ENCODE measurements around the gene PSMB1.
"Not testable (repeated sequence)": the region's sequence is repeated elsewhere in the genome, so short reads cannot be mapped to it uniquely, and the experiment has no call there.

The PSMB1 gene

GRCh38 chr6:170537329-170537728 is 15.8 kb downstream of the PSMB1 start:
- no peak for TF ChIP-seq CTCF (IDR thresholded peaks at IDR 0.05; ENCODE audit: insufficient read depth, low read depth, low read length, missing control alignments)
- DNase-seq (ENCODE audit: low read depth) = no peak
- H3K4me3 ChIP-seq (ENCODE audit: low read depth, low read length) = no peak overlapping the region

DNA sequence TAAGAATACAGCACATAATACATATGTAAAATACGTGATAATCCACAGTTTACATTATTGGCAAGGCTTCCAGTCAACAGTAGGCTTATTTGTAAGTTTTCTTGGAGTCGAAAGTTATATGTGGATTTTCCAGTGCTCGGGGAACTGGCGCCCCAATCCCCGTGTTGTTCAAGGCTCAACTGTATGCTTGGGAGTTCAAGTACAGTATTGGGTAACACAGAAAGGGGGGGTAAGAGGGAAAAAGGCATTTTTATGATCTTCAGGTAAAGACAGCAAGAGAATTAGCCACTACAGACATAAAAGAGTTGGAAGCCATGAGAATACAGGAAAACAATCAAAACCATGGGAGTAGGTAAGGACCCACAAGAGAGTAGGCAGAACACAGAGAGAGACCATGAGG is 16.4 kb downstream of the PSMB1 start:
- TF ChIP-seq CTCF (IDR thresholded peaks at IDR 0.05; ENCODE audit: insufficient read depth, low read depth, low read length, missing control alignments) = no peak

GRCh38 chr6:170535004-170535403 is 18.1 kb downstream of the PSMB1 start:
- no peak for DNase-seq (ENCODE audit: low read depth)
- H3K4me3 ChIP-seq (ENCODE audit: low read depth, low read length) = no peak overlapping the region
- TF ChIP-seq CTCF (IDR thresholded peaks at IDR 0.05; ENCODE audit: insufficient read depth, low read depth, low read length, missing control alignments) = no peak

More for the DNA sequence above, 16.4 kb downstream of the PSMB1 start:
- no peak overlapping the region for H3K4me3 ChIP-seq (ENCODE audit: low read depth, low read length)
- DNase-seq (ENCODE audit: low read depth) = no peak

DNA sequence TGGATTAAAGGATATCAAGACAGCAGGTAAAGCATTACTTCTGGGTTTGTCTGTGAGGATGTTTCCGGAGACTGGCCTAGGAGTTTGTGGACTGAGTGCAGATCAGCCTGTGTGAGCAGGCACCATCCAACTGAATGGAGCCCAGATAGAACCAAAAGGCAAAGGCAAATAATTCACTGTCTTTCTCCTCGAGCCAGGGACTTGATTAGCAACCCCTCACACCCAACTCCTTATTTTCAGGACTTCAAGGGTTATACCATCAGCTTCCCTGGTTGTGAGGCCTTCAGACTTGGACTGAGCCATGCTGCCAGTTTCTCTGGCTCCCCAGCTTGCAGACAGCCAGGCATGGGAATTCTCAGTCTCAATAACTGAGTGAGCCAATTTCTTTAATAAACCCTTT is 19.3 kb downstream of the PSMB1 start:
- TF ChIP-seq CTCF (IDR thresholded peaks at IDR 0.05; ENCODE audit: insufficient read depth, low read depth, low read length, missing control alignments) = no peak
- no peak for DNase-seq (ENCODE audit: low read depth)
- H3K4me3 ChIP-seq (ENCODE audit: low read depth, low read length) = no peak overlapping the region

DNA sequence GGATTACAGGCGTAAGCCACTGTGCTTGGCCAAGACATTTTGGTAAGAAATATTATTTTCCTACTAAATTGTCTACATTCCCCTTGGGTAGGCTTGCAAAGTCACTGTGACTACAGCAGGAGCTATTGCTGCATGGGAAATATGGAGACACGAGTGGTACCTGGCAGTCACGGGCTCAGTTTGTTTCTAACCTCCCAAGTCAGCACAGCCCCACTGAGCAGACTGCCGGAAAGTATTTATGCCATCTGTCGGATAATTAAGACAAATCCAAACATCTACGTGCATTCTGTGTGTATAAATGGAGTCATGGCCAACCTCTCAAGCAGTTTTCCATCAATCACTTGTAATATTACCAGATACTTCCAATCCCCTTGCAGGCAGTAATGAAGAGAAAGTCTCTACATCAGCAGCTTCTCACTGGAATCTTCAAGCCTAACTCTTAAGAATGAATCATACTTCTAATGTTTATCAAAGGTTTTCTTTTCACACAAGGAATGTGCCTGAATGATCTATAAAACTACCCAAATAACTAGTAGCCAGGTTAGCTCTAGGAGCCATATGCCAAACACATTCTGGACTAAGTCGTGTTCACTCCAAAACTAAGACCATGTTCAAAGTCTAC is 20.1 kb downstream of the PSMB1 start:
- H3K4me3 ChIP-seq (ENCODE audit: low read depth, low read length) = no peak overlapping the region

DNA sequence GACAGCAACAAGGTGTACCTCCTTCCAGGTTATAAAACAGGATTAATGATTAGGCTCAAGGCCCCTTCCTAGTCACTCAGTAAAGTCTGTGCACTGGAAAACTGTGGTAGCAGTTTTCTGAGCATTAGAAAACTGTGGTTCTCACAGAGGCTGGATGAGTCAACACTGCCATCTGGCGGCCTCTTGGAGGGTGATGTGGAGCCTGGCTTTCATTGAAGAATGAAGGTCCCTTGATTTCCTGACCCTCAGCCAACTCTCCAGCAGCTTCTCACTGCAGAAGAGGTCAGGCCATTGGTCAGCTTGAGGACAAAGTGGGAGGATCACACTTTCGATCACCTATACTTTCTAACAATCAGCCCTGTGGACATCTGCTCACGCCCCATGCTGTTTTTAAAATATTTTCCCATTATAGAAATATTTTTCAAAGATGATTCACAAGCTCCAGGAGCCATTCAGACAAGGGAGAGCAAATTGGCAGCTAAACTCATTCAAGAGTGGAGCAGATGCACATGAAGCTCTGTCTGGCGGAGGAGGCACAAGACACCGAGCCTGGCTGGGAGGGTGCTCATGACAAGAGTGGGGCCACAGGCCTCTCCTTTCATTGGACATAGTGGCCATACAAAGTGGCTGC is 23.2 kb downstream of the PSMB1 start:
- peak; percentile 66 for DNase-seq (ENCODE audit: low read depth)
- H3K4me3 ChIP-seq (ENCODE audit: low read depth, low read length) = no peak overlapping the region
- TF ChIP-seq CTCF (IDR thresholded peaks at IDR 0.05; ENCODE audit: insufficient read depth, low read depth, low read length, missing control alignments) = peak; percentile 87

More for the DNA sequence above, 20.1 kb downstream of the PSMB1 start:
- no peak for DNase-seq (ENCODE audit: low read depth)
- TF ChIP-seq CTCF (IDR thresholded peaks at IDR 0.05; ENCODE audit: insufficient read depth, low read depth, low read length, missing control alignments) = no peak

DNA sequence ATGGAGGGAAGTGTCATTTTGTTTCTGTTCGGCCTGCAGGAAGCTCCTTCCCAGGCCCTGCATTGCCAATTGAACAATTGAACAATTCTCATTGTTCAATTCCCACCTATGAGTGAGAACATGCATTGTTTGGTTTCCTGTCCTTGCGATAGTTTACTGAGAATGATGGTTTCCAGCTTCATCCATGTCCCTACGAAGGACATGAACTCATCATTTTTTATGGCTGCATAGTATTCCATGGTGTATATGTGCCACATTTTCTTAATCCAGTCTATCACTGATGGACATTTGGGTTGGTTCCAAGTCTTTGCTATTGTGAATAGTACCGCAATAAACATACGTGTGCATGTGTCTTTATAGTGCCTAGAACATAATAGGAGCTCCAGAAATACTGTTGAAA is 25.1 kb downstream of the PSMB1 start:
- not testable (repeated sequence) for H3K4me3 ChIP-seq (ENCODE audit: low read depth, low read length); DNase-seq (ENCODE audit: low read depth)
